Activated CD4-positive, alpha-beta T cell treated with anti-CD3 and anti-CD28 coated beads for 36 hours (primary cell): ENCODE results near the gene TTC28. TPM values are rescaled to one million over a fixed set of nuclear protein-coding genes. Genes with fewer than 3 reads are reported as not detected.
A peak's percentile ranks its signal among the peaks of the same experiment; 100 is the strongest.

Experiments used
- ATAC-seq: fragments of 200-7000 bp; cut with Tn5 transposase; one replicate; pipeline ENCODE4 v1.10.0; 2021; ENCODE audit warnings: mild to moderate bottlenecking, moderate library complexity
- CTCF ChIA-PET: fragments of 350-600 bp; sonication (Branson Sonifier 250); formaldehyde crosslinking; loops from one replicate; lab custom pipeline; 2021; ENCODE audit warnings: antibody characterized with exemption; lab: Charles Lee
- POLR2A ChIA-PET: fragments of 350-600 bp; sonication (Branson Sonifier 250); formaldehyde crosslinking; loops from one replicate; lab custom pipeline; 2021; ENCODE audit warnings: antibody characterized with exemption, inconsistent platforms; lab: Charles Lee
- DNase-seq: peaks from one replicate; pipeline ENCODE4 v3.0.0-alpha.2; 2020
- H3K27ac Mint-ChIP-seq: one replicate; pipeline ENCODE4 v1.8.0; 2021; ENCODE audit warnings: mixed read lengths
- H3K27me3 Mint-ChIP-seq: one replicate; pipeline ENCODE4 v1.8.0; 2021; ENCODE audit warnings: mixed read lengths
- H3K36me3 Mint-ChIP-seq: one replicate; pipeline ENCODE4 v1.8.0; 2021; ENCODE audit warnings: low read depth, mixed read lengths
- H3K4me1 Mint-ChIP-seq: one replicate; pipeline ENCODE4 v1.8.0; 2021; ENCODE audit warnings: mixed read lengths
- H3K4me3 Mint-ChIP-seq: one replicate; pipeline ENCODE4 v1.8.0; 2021; ENCODE audit warnings: mild to moderate bottlenecking, moderate library complexity, mixed read lengths
- H3K9me3 Mint-ChIP-seq: one replicate; pipeline ENCODE4 v1.8.0; 2021; ENCODE audit warnings: low read depth, mixed read lengths
- intact Hi-C, 2 experiments: fragments of 100-400 bp; cut with DNase I in 1 of 2; cut with micrococcal nuclease in 1 of 2; formaldehyde crosslinking; loops; one replicate each; pipeline versions ENCODE4 v1.14.2 to v1.15.1; 2022 to 2024; cut with DNase I, micrococcal nuclease
- total RNA-seq, 2 experiments: library from RNA; stranded (reverse); gene quantifications; one replicate each; pipeline ENCODE4 v1.2.3, GENCODE V29; 2021

The TTC28 gene
- total RNA-seq, 2 experiments from 2014 or later, result 1.0 to 1.4 TPM

GRCh38 chr22:28048529-28048928, 631.1 kb downstream of the TTC28 start:
- no peak for DNase-seq
- CTCF ChIA-PET, result interaction anchor here (0.6 to 1.3 kb wide), 3 partner anchors 10 to 169 kb away, joined by 3 read pairs; no protein-coding TSS in a partner anchor
- no peak overlapping the region for H3K4me3 Mint-ChIP-seq
- H3K27me3 Mint-ChIP-seq, result no peaks in the 10 kb centered on the region
- POLR2A ChIA-PET, result no interaction called here
- intact Hi-C loops, result no loop called here
- no peaks in the 10 kb centered on the region for H3K4me1 Mint-ChIP-seq
- no peak for ATAC-seq
- H3K27ac Mint-ChIP-seq, result no peak overlapping the region
- H3K36me3 Mint-ChIP-seq, result no peaks in the 10 kb centered on the region
- no peaks in the 10 kb centered on the region for H3K9me3 Mint-ChIP-seq

- intact Hi-C loops, result no loop called here
- no peak for ATAC-seq
- ChIA-PET POLR2A (no interaction called here), CTCF (interaction anchor here (1.3 kb wide), 1 partner anchor 10 kb away, joined by 3 read pairs; no protein-coding TSS in a partner anchor)
- no peaks in the 10 kb centered on the region for H3K9me3 Mint-ChIP-seq
- H3K4me3 Mint-ChIP-seq, result no peak overlapping the region
- H3K4me1 Mint-ChIP-seq, result no peaks in the 10 kb centered on the region
- no peaks in the 10 kb centered on the region for H3K36me3 Mint-ChIP-seq
- no peak for DNase-seq
- H3K27me3 Mint-ChIP-seq, result no peaks in the 10 kb centered on the region
- no peak overlapping the region for H3K27ac Mint-ChIP-seq
These were observed 631.9 kb downstream of the TTC28 start for GRCh38 chr22:28047740-28048139.

- intact Hi-C loops, result no loop called here
- ChIA-PET CTCF (interaction anchor here (0.6 kb wide), 1 partner anchor 646 kb away, joined by 4 read pairs; no protein-coding TSS in a partner anchor), POLR2A (no interaction called here)
- H3K27me3 Mint-ChIP-seq, result no peaks in the 10 kb centered on the region
- no peaks in the 10 kb centered on the region for H3K36me3 Mint-ChIP-seq
- ATAC-seq, result no peak
- H3K27ac Mint-ChIP-seq, result no peak overlapping the region
- DNase-seq, result no peak
- no peak overlapping the region for H3K4me3 Mint-ChIP-seq
- no peaks in the 10 kb centered on the region for H3K9me3 Mint-ChIP-seq
- no peaks in the 10 kb centered on the region for H3K4me1 Mint-ChIP-seq
These were observed 633.5 kb downstream of the TTC28 start for GRCh38 chr22:28046100-28046499.

- Mint-ChIP-seq H3K27ac (no peak overlapping the region), H3K27me3 (no peaks in the 10 kb centered on the region), H3K4me1 (no peaks in the 10 kb centered on the region), H3K9me3 (no peaks in the 10 kb centered on the region), H3K36me3 (no peaks in the 10 kb centered on the region), H3K4me3 (no peak overlapping the region)
- intact Hi-C loops, result no loop called here
- ATAC-seq, result no peak
- DNase-seq, result no peak
- CTCF ChIA-PET, result no interaction called here
- POLR2A ChIA-PET, result no interaction called here
These were observed 635.0 kb downstream of the TTC28 start for GRCh38 chr22:28044546-28045173.

- H3K27ac Mint-ChIP-seq, result no peak overlapping the region
- ChIA-PET POLR2A (no interaction called here), CTCF (interaction anchor here (0.6 kb wide), 1 partner anchor 29 kb away, joined by 3 read pairs; no protein-coding TSS in a partner anchor)
- H3K9me3 Mint-ChIP-seq, result no peaks in the 10 kb centered on the region
- H3K4me1 Mint-ChIP-seq, result no peaks in the 10 kb centered on the region
- intact Hi-C loops, result no loop called here
- H3K36me3 Mint-ChIP-seq, result no peaks in the 10 kb centered on the region
- DNase-seq (no peak), ATAC-seq (no peak)
- H3K27me3 Mint-ChIP-seq, result no peaks in the 10 kb centered on the region
- no peak overlapping the region for H3K4me3 Mint-ChIP-seq
These were observed 636.4 kb downstream of the TTC28 start for GRCh38 chr22:28043266-28043665.

- Mint-ChIP-seq H3K9me3 (no peaks in the 10 kb centered on the region), H3K4me1 (peaks cover 10% of the 10 kb centered on the region), H3K36me3 (no peaks in the 10 kb centered on the region), H3K27ac (no peak overlapping the region), H3K4me3 (no peak overlapping the region), H3K27me3 (peaks cover 5% of the 10 kb centered on the region)
- ATAC-seq (no peak), DNase-seq (peak; percentile 56)
- ChIA-PET CTCF (interaction anchor here (0.5 to 1.3 kb wide), 5 partner anchors 15 to 1154 kb away, joined by 3 to 5 read pairs (median 3); no protein-coding TSS in a partner anchor), POLR2A (no interaction called here)
- intact Hi-C loops, result no loop called here
These were observed 644.8 kb downstream of the TTC28 start for GRCh38 chr22:28034760-28035401.

GRCh38 chr22:28034145-28034759, 645.4 kb downstream of the TTC28 start:
- Mint-ChIP-seq H3K9me3 (no peaks in the 10 kb centered on the region), H3K27ac (no peak overlapping the region), H3K4me3 (no peak overlapping the region), H3K36me3 (no peaks in the 10 kb centered on the region), H3K27me3 (peaks cover 5% of the 10 kb centered on the region), H3K4me1 (peaks cover 10% of the 10 kb centered on the region)
- intact Hi-C loops, result no loop called here
- ChIA-PET CTCF (interaction anchor here (0.5 to 1.3 kb wide), 5 partner anchors 14 to 1154 kb away, joined by 3 to 5 read pairs (median 3); no protein-coding TSS in a partner anchor), POLR2A (no interaction called here)
- no peak for ATAC-seq
- no peak for DNase-seq

- H3K27me3 Mint-ChIP-seq, result peaks cover 5% of the 10 kb centered on the region
- DNase-seq (no peak), ATAC-seq (no peak)
- H3K27ac Mint-ChIP-seq, result no peak overlapping the region
- H3K4me3 Mint-ChIP-seq, result no peak overlapping the region
- POLR2A ChIA-PET, result no interaction called here
- CTCF ChIA-PET, result no interaction called here
- peaks cover 10% of the 10 kb centered on the region for H3K4me1 Mint-ChIP-seq
- intact Hi-C loops, result no loop called here
- no peaks in the 10 kb centered on the region for H3K36me3 Mint-ChIP-seq
- H3K9me3 Mint-ChIP-seq, result no peaks in the 10 kb centered on the region
These were observed 646.8 kb downstream of the TTC28 start for GRCh38 chr22:28032861-28033260.

- no peak overlapping the region for H3K4me3 Mint-ChIP-seq
- POLR2A ChIA-PET, result no interaction called here
- peaks cover 5% of the 10 kb centered on the region for H3K27me3 Mint-ChIP-seq
- CTCF ChIA-PET, result interaction anchor here (0.6 kb wide), 1 partner anchor 156 kb away, joined by 3 read pairs; no protein-coding TSS in a partner anchor
- H3K4me1 Mint-ChIP-seq, result peaks cover 10% of the 10 kb centered on the region
- no peaks in the 10 kb centered on the region for H3K36me3 Mint-ChIP-seq
- H3K27ac Mint-ChIP-seq, result no peak overlapping the region
- DNase-seq (no peak), ATAC-seq (no peak)
- no peaks in the 10 kb centered on the region for H3K9me3 Mint-ChIP-seq
- intact Hi-C loops, result no loop called here
These were observed 648.2 kb downstream of the TTC28 start for GRCh38 chr22:28031383-28031922.

- ATAC-seq (no peak), DNase-seq (no peak)
- Mint-ChIP-seq H3K4me3 (no peak overlapping the region), H3K4me1 (peaks cover 7% of the 10 kb centered on the region), H3K36me3 (no peaks in the 10 kb centered on the region), H3K27ac (no peak overlapping the region), H3K27me3 (peaks cover 2% of the 10 kb centered on the region), H3K9me3 (no peaks in the 10 kb centered on the region)
- CTCF ChIA-PET, result interaction anchor here (0.6 to 1.3 kb wide), 5 partner anchors 10 to 576 kb away, joined by 3 to 4 read pairs (median 3); no protein-coding TSS in a partner anchor
- intact Hi-C loops, result no loop called here
- POLR2A ChIA-PET, result no interaction called here
These were observed 649.2 kb downstream of the TTC28 start for GRCh38 chr22:28030473-28030872.

GRCh38 chr22:28029956-28030355, 649.7 kb downstream of the TTC28 start:
- ChIA-PET CTCF (interaction anchor here (0.6 to 1.3 kb wide), 4 partner anchors 10 to 577 kb away, joined by 3 to 5 read pairs (median 4); no protein-coding TSS in a partner anchor), POLR2A (no interaction called here)
- Mint-ChIP-seq H3K9me3 (no peaks in the 10 kb centered on the region), H3K27ac (no peak overlapping the region), H3K4me3 (no peak overlapping the region), H3K4me1 (peaks cover 2% of the 10 kb centered on the region), H3K27me3 (peaks cover 2% of the 10 kb centered on the region), H3K36me3 (no peaks in the 10 kb centered on the region)
- ATAC-seq, result no peak
- no peak for DNase-seq
- intact Hi-C loops, result no loop called here
